ENCODE data around the gene MPHOSPH9.
"Not testable (repeated sequence)": the region's sequence is repeated elsewhere in the genome, so short reads cannot be mapped to it uniquely, and the experiment has no call there.

MPHOSPH9 gene

GRCh38 chr12:123229051-123229450, 3.9 kb downstream of the MPHOSPH9 start:
- in situ Hi-C loops (cut with MboI; ENCODE audit: low sequenced_read_pairs), result loop anchor here (25.0 kb wide), 1 partner anchor 367 kb away; no protein-coding TSS in a partner anchor

- in situ Hi-C loops (cut with MboI; ENCODE audit: low sequenced_read_pairs), result loop anchor here (25.0 kb wide), 1 partner anchor 365 kb away; no protein-coding TSS in a partner anchor
Observed at GRCh38 chr12:123227581-123228258, 5.2 kb downstream of the MPHOSPH9 start.

- in situ Hi-C loops (cut with MboI; ENCODE audit: low sequenced_read_pairs), result loop anchor here (25.0 kb wide), 1 partner anchor 363 kb away; no protein-coding TSS in a partner anchor
Observed at GRCh38 chr12:123225443-123225842, 7.5 kb downstream of the MPHOSPH9 start.

- in situ Hi-C loops (cut with MboI; ENCODE audit: low sequenced_read_pairs), result no loop called here
Observed at GRCh38 chr12:123223241-123223668, 9.7 kb downstream of the MPHOSPH9 start.

GRCh38 chr12:123207815-123208214, 25.1 kb downstream of the MPHOSPH9 start:
- in situ Hi-C loops (cut with MboI; ENCODE audit: low sequenced_read_pairs), result not testable (repeated sequence)

GRCh38 chr12:123206794-123207193, 26.1 kb downstream of the MPHOSPH9 start:
- in situ Hi-C loops (cut with MboI; ENCODE audit: low sequenced_read_pairs), result not testable (repeated sequence)

GRCh38 chr12:123200414-123200813, 32.5 kb downstream of the MPHOSPH9 start:
- in situ Hi-C loops (cut with MboI; ENCODE audit: low sequenced_read_pairs), result no loop called here

- in situ Hi-C loops (cut with MboI; ENCODE audit: low sequenced_read_pairs), result no loop called here
Observed at GRCh38 chr12:123199936-123200335, 33.0 kb downstream of the MPHOSPH9 start.

- in situ Hi-C loops (cut with MboI; ENCODE audit: low sequenced_read_pairs), result no loop called here
Observed at GRCh38 chr12:123187637-123188036, 45.3 kb downstream of the MPHOSPH9 start.

GRCh38 chr12:123180171-123180570, 52.8 kb downstream of the MPHOSPH9 start:
- in situ Hi-C loops (cut with MboI; ENCODE audit: low sequenced_read_pairs), result no loop called here

- in situ Hi-C loops (cut with MboI; ENCODE audit: low sequenced_read_pairs), result no loop called here
Observed at GRCh38 chr12:123171967-123172366, 61.0 kb downstream of the MPHOSPH9 start.

GRCh38 chr12:123167329-123167728, 65.6 kb downstream of the MPHOSPH9 start:
- in situ Hi-C loops (cut with MboI; ENCODE audit: low sequenced_read_pairs), result no loop called here

GRCh38 chr12:123165537-123165936, 67.4 kb downstream of the MPHOSPH9 start:
- in situ Hi-C loops (cut with MboI; ENCODE audit: low sequenced_read_pairs), result no loop called here

- in situ Hi-C loops (cut with MboI; ENCODE audit: low sequenced_read_pairs), result no loop called here
Observed at GRCh38 chr12:123164710-123165261, 68.2 kb downstream of the MPHOSPH9 start.

GRCh38 chr12:123164222-123164621, 68.7 kb downstream of the MPHOSPH9 start:
- in situ Hi-C loops (cut with MboI; ENCODE audit: low sequenced_read_pairs), result no loop called here

GRCh38 chr12:123163227-123163626, 69.7 kb downstream of the MPHOSPH9 start:
- in situ Hi-C loops (cut with MboI; ENCODE audit: low sequenced_read_pairs), result no loop called here

- in situ Hi-C loops (cut with MboI; ENCODE audit: low sequenced_read_pairs), result no loop called here
Observed at GRCh38 chr12:123160801-123161487, 72.0 kb downstream of the MPHOSPH9 start.

- in situ Hi-C loops (cut with MboI; ENCODE audit: low sequenced_read_pairs), result no loop called here
Observed at GRCh38 chr12:123153906-123154305, 79.0 kb downstream of the MPHOSPH9 start.

- in situ Hi-C loops (cut with MboI; ENCODE audit: low sequenced_read_pairs), result no loop called here
Observed at GRCh38 chr12:123152833-123153232, 80.1 kb downstream of the MPHOSPH9 start.

GRCh38 chr12:123151457-123152454, 81.2 kb downstream of the MPHOSPH9 start:
- in situ Hi-C loops (cut with MboI; ENCODE audit: low sequenced_read_pairs), result no loop called here

Measured in HL-60/S4 (cell line).